Activated CD4-positive, alpha-beta T cell treated with anti-CD3 and anti-CD28 coated beads for 48 hours (primary cell): ENCODE results near the gene BAIAP2L2.

Experiments
- DNase-seq: peaks from one replicate; pipeline ENCODE4 v3.0.0-alpha.2; 2020

Gene BAIAP2L2

DNA sequence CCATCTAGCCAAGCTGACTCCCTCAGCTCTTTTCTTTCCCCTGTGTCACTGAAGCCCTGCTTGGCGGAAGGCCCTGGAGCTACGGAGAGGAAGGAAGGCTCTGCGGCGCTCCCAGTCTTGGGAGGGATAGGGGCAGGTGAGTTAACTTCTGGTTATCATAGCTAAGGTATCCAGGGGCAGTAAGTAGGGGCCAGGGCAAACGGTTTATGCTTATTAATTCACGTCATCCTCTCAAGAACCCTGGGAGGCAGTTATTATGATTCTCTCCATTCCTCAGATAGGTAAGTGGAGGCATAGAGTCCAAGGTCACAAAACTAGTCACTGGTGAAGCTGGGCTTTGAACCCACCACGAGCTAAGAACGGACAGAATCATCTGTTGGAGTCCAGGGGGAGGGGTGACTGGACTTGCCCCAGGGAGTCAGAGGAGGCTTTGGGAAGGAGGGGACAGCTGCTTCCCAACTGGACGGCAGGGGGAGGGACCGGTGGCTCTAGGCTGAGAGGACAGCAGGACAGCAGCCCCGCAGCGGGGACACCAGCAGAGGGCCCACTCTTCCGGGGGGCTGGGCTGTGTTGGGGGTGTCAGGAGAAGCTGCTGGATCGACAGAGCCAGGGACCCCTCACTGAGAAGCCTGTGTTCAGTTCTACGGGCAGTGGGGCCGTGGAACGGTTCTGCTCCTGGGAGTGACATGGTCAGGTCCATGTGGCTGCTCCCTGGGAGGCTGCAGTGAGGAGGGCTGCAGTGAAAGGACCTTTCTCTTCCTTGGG lies 3.5 kb downstream of the BAIAP2L2 start:
- no peak for DNase-seq

- no peak for DNase-seq
Observed at GRCh38 chr22:38104084-38104483, 6.4 kb downstream of the BAIAP2L2 start.

DNA sequence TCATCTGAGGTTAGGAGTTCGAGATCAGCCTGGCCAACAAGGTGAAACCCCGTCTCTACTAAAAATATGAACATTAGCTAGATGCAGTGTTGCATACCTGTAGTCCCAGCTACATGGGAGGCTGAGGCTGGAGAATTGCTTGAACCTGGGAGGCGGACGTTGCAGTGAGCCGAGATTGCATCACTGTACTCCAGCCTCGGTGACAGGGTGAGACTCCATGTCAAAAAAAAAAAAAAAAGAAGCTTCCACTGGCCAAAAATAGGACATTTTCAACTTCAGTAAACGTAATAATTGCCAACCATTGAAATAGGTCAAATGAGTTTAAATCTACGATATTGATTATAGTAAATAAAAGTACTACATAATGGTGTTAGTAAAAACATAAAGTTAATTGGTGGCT lies 6.8 kb downstream of the BAIAP2L2 start:
- no peak for DNase-seq

DNA sequence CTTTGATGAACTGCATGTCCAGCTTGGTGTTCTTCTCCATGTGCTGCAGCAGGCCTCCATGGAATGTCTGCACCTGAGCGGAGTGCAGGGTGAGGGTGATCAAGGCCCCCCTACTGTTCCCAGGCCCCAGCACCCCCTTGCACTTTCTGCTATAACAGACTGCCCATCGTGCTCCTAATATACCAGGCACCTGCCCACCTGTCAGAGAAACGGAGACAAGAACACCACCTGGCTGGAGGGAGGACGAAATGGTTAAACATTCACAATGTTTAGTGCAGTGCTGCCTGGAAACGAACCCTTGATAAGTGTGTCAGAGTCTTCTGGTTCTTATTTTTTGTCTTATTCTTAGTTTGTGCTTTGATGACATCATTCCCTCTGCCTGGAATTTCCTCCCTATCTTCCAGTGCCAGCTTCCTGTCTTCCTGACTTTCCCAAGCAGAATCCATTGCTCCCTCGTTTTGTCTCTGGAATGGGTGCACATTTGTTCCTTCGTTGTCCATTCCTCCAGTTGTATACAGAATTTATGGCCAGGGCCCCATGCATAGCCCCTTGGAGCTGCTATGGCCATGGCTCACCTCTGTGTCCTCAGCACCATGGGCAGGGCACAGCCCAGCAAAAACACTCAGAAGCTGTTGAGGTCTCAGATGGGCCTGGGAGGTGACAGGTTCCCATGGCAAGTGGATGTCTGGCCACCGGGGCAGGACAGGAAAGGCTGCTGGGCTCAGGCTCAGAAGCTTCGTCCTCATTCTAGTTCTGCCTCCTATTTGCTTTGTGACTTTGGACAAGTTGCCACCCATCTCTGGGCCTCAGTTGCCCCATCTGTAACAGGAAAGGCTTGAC lies 11.9 kb downstream of the BAIAP2L2 start:
- DNase-seq: no peak

- no peak for DNase-seq
Observed at GRCh38 chr22:38097557-38098409, 12.7 kb downstream of the BAIAP2L2 start.

DNA sequence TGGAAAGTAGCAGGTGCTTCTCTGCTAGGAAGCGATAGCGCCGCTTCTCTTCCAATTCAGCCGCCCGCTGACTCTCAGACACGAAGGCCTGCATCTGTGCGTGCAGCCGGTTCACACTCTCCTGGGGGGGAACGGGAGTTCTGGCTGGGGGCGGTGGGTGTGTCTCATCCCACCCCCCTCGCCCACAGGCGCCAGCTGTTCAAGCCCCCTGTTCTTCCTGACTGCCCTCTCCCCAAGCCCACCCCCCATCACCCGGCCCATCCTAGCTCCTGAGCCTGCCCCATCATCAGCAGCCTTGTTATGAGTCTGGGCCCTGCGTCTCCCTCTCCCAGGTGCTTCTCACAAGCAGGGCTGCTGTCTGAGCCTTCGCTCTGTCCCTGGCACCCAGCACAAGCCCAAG lies 13.4 kb downstream of the BAIAP2L2 start:
- DNase-seq: no peak

- no peak for DNase-seq
Observed at GRCh38 chr22:38089474-38089851, 21.0 kb downstream of the BAIAP2L2 start.

DNA sequence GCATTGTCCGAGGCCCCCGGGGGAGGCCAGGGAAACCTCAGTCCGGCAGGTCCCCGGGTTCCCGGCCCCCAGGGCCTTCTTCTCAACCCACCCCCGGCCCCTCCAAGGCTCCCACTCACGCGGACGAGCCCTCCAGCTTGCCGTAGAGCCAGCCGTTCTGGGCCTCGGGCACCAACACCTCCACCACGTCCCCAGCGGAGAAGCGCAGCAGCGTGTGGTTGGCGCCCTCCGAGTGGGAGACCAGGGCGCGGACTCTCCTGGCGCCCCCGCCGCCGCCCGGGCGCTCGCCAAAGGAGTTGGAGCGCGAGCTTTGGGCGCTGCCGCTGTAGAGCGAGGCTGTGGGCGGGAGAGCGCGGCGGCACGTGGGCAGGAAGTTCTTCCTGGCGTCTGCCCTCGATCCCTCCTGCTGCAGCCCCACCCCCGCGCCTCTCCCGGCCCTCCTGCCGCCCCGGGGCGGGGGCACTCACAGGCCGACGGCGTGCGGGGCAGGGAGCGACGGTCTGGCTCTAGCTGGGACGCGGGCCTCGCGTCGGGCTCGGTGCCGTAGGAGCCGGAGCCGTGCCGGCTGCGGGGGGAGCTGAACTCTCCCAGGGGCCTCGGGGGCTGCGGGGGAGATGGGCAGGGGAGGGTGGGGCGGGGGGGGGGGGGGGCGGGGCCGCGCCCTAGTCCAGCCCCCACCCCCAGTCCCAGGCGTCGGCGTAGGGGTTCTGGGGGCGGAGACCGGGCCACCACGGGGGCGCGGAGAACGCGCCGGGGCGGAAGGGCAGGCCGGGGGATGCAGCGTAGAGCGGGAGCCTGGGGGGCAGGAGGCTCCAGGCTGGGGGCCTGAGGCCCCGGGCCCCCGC lies 21.6 kb downstream of the BAIAP2L2 start:
- DNase-seq: no peak

DNA sequence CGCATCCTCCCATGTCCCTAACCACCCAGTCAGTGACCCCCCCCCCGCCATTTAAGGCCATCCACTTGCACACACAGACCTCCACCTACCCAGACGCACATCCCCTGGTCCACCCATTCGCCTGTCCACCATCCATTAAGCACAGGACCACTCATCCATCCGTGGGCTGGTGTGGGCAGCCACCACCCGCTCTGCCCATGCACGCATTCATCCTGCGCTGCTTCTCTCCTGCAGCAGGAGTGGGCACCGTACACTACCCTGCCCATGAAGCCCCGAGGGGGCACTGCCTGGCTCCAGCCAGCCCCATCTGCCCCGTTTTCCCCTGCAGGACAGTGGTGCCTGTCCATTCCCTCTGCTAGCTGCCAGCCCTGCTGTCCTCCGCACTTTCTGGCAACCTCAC lies 22.6 kb downstream of the BAIAP2L2 start:
- no peak for DNase-seq

GRCh38 chr22:38086942-38087341 lies 23.5 kb downstream of the BAIAP2L2 start:
- DNase-seq: no peak

DNA sequence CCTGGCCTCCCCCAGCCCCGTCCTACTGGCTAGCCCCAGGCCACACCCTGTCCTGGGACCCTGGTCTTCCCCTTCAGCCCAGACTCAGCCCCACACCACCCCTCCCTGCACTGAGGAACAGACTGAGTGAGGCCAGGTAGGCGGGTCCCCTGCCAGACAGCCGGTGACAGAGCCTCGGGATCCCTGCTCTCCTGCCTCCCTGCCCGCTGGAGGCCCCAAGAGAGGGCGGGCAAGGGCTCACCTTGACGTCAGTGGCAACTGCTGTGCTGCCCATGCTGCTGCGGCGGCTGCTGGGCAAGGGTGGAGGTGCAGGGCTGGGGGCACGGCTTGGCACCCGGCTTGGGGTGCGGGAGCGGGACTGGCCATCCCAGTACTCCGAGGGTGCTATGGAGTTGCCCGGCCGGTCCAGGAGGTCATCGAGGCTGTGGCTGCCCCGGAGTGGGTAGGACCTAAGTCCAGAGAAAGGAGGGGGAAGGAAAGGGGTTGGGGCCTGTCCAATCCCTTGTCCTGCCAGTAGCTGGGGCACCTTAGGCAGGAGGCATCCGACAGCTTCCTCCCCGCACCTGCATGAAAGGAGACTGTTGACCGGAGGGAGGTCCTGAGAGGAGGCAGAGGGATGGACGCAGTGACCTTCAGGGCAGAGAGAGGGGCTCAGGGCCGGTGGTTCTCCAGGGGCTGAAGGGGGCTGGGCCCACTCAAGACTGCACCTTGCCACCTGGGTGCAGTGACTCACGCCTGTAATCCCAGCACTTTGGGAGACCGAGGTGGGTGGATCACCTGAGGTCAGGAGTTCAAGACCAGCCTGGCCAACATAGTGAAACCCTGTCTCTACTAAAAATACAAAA lies 24.3 kb downstream of the BAIAP2L2 start:
- no peak for DNase-seq

DNA sequence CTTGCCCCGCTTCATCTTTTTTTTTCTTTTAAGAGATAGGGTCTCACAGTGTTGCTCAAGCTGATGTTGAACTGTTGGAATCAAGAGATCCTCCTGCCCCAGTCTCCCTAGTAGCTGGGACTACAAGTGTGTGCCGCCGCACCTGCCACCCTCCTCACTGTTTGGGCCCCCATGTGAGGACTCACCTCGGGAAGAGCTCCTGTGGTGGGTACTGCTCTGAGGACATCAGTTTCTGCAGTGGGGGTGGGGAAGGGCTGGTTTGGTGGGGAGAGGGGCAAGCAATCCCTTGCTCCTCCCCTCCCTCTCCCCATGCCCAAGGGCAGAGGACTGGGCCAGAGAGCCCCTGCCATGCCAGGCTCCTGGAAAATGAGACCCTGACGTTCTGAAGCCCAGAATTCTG lies 25.0 kb downstream of the BAIAP2L2 start:
- DNase-seq: no peak

GRCh38 chr22:38085056-38085455 lies 25.4 kb downstream of the BAIAP2L2 start:
- DNase-seq: no peak

DNA sequence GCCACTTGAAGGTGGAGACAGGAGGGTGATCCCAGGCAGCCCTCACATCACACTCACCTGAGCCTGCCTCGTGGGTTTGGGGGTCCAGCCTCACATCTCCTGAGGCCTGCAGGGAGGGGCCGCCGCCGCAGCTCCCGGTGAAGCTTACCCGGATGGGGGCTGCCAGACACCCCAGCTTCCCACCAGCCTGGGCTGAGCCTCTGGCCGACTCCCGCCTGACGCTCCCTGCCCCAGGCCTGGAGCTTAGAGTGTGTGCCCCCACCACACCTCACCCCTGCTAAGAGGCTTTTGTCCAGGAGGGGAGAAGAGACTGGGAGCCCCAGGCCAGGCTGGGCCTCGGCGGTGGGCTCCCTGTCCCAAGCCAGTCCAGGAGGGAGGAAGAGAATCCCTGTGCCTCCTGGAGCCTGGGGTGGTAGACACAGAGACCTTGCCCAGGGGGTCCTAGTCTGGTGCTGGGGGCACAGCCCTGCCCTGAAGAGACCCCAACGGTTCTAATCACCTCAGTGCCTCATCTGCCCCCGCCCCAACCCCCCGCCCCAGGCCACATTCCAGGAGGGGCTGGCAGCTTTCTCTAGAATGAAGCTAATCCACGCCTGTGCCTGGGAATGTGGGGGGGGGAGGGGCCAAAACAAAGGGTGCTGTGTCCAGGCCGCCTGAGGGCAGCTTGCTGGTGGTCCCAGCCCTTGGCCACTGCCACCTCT lies 26.4 kb downstream of the BAIAP2L2 start, which contains the start of gene SLC16A8:
Gene SLC16A8 (minus strand): TSS at position 254 of the 701 bp plus-strand sequence. CDS start 1,311 bp downstream, outside the sequence.
- no peak for DNase-seq

- DNase-seq: no peak
Observed at GRCh38 chr22:38082986-38083710, 27.3 kb downstream of the BAIAP2L2 start.

DNA sequence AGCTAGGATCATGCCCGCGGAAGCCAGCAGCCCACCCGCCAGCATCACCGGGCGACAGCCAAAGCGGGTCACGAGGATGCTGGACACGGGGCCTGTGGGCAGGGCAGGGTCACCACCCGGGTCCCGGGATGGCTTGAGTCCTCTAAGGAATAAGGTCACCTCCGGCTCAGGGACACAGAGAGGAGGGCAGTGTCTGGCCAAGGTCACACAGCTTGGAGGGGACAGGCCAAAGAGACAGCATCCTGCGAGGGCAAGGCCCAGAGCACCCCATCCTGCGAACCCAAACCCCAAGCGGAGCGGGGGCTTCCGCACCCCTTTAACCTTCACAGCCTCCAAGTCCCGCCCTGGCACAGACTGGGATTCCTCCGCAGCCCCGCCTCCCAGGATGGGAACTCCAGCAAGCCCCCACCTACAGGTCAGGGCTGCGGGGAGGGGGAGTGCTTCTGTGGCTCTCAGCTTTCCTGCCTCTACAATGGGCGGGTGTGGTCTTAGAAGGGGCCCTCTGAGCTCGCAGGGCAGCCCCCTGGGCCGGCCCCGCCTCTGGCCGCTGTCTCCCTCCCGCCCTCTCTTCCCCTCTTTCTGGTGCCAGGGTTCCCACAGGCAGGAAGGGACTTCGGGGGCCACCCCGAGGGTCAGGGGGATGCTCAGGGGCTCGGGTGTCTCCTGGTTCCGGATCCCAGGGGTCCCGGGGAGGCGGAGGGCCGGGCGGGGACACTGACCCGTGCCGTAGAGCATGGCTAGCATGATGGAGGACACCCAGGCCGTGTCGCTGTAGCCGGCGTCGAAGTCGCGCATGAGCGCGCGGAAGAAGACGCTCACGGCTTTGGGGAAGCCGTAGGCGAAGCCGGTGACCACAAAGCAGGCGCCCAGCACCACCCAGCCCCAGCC lies 28.3 kb downstream of the BAIAP2L2 start:
- peak; percentile 37 for DNase-seq

- DNase-seq: no peak
Observed at GRCh38 chr22:38081636-38081940, 28.9 kb downstream of the BAIAP2L2 start.

GRCh38 chr22:38080850-38081635 lies 29.4 kb downstream of the BAIAP2L2 start:
- no peak for DNase-seq
